HG03135 (cell line): ENCODE results near the gene SMAP2.

ENCODE experiments used
- ATAC-seq: cut with Tn5 transposase; IDR thresholded peaks from one replicate; pipeline ENCODE4 v1.9.1; 2021; ENCODE audit warnings: mild to moderate bottlenecking, moderate library complexity; ENCODE audit not compliant: unreplicated experiment

SMAP2 gene

GRCh38 chr1:40462956-40463590 lies 89.5 kb downstream of the SMAP2 start:
- no peak for ATAC-seq

- ATAC-seq = no peak
Measured at GRCh38 chr1:40469327-40469726, 95.8 kb downstream of the SMAP2 start.
